Measurements from ENCODE around the gene SBF2. TPM values are rescaled to one million over a fixed set of nuclear protein-coding genes. Genes with fewer than 3 reads are reported as not detected.

The SBF2 gene
- polyA plus RNA-seq, 1 donor (not counting 4 experiments of a cell fraction or from before 2014, with no cell fraction given): 24.5 TPM

- H3K4me1 ChIP-seq (ENCODE audit: control insufficient read depth, extremely low read depth, insufficient read depth, low read length): no peaks in the 10 kb centered on the region
- no peaks in the 10 kb centered on the region for H3K79me2 ChIP-seq (ENCODE audit: control insufficient read depth, insufficient read depth, low read length)
- no peak overlapping the region for H3K9ac ChIP-seq (ENCODE audit: control insufficient read depth, extremely low read depth, insufficient read depth, low read length)
- FAIRE-seq: no peak
- no peak overlapping the region for H3K4me3 ChIP-seq (ENCODE audit: control insufficient read depth in 2 of 3, extremely low read depth in 1 of 3, insufficient read depth in 2 of 3, low read depth in 1 of 3, low read length in 3 of 3)
- no peaks in the 10 kb centered on the region for H3K36me3 ChIP-seq (ENCODE audit: control insufficient read depth in 2 of 2, extremely low read depth in 1 of 2, insufficient read depth in 2 of 2, low read length in 2 of 2)
- H4K20me1 ChIP-seq (ENCODE audit: control insufficient read depth, extremely low read depth, insufficient read depth, low read length): no peaks in the 10 kb centered on the region
- TF ChIP-seq CTCF (optimal IDR thresholded peaks at IDR 0.05 in 1 of 3, IDR thresholded peaks at IDR 0.05 in 1 of 3, conservative IDR thresholded peaks at IDR 0.05 in 1 of 3; ENCODE audit: extremely low read depth in 1 of 3, insufficient read depth in 2 of 3, low read length in 3 of 3) (no peak), EZH2 (IDR thresholded peaks at IDR 0.05; ENCODE audit: low read length) (no peak)
- H3K9me3 ChIP-seq (ENCODE audit: control insufficient read depth, low read depth, low read length): no peaks in the 10 kb centered on the region
- no peak overlapping the region for H3K27ac ChIP-seq (ENCODE audit: control insufficient read depth, insufficient read depth, low read length)
- H3K9me1 ChIP-seq (ENCODE audit: control insufficient read depth, extremely low read depth, insufficient read depth, low read length): no peaks in the 10 kb centered on the region
- dilution Hi-C loops (cut with MboI; ENCODE audit: extremely low pct_ligation_motif_present, low sequenced_read_pairs): no loop called here
- no peak overlapping the region for H2AFZ ChIP-seq (ENCODE audit: control insufficient read depth, low read length)
- H3K4me2 ChIP-seq (ENCODE audit: control insufficient read depth, extremely low read depth, insufficient read depth, low read depth, low read length): no peak overlapping the region
- H3K27me3 ChIP-seq (ENCODE audit: control insufficient read depth, extremely low read depth, insufficient read depth, low read length): no peaks in the 10 kb centered on the region
- DNase-seq (ENCODE audit: low read depth, low spot score): no peak
These were observed 179.2 kb downstream of the SBF2 start for GRCh38 chr11:10114593-10115404.

- Histone ChIP-seq H2AFZ (ENCODE audit: control insufficient read depth, low read length) (no peak overlapping the region), H3K4me1 (ENCODE audit: control insufficient read depth, extremely low read depth, insufficient read depth, low read length) (no peaks in the 10 kb centered on the region), H3K9me3 (ENCODE audit: control insufficient read depth, low read depth, low read length) (no peaks in the 10 kb centered on the region), H4K20me1 (ENCODE audit: control insufficient read depth, extremely low read depth, insufficient read depth, low read length) (no peaks in the 10 kb centered on the region), H3K9ac (ENCODE audit: control insufficient read depth, extremely low read depth, insufficient read depth, low read length) (no peak overlapping the region), H3K27ac (ENCODE audit: control insufficient read depth, insufficient read depth, low read length) (no peak overlapping the region), H3K36me3 (ENCODE audit: control insufficient read depth in 2 of 2, extremely low read depth in 1 of 2, insufficient read depth in 2 of 2, low read length in 2 of 2) (no peaks in the 10 kb centered on the region), H3K27me3 (ENCODE audit: control insufficient read depth, extremely low read depth, insufficient read depth, low read length) (no peaks in the 10 kb centered on the region), H3K4me3 (ENCODE audit: control insufficient read depth in 2 of 3, extremely low read depth in 1 of 3, insufficient read depth in 2 of 3, low read depth in 1 of 3, low read length in 3 of 3) (no peak overlapping the region), H3K9me1 (ENCODE audit: control insufficient read depth, extremely low read depth, insufficient read depth, low read length) (no peaks in the 10 kb centered on the region), H3K4me2 (ENCODE audit: control insufficient read depth, extremely low read depth, insufficient read depth, low read depth, low read length) (no peak overlapping the region), H3K79me2 (ENCODE audit: control insufficient read depth, insufficient read depth, low read length) (no peaks in the 10 kb centered on the region)
- dilution Hi-C loops (cut with MboI; ENCODE audit: extremely low pct_ligation_motif_present, low sequenced_read_pairs): no loop called here
- DNase-seq (ENCODE audit: low read depth, low spot score) (no peak), FAIRE-seq (no peak)
- TF ChIP-seq EZH2 (IDR thresholded peaks at IDR 0.05; ENCODE audit: low read length) (no peak), CTCF (optimal IDR thresholded peaks at IDR 0.05 in 1 of 3, IDR thresholded peaks at IDR 0.05 in 1 of 3, conservative IDR thresholded peaks at IDR 0.05 in 1 of 3; ENCODE audit: extremely low read depth in 1 of 3, insufficient read depth in 2 of 3, low read length in 3 of 3) (no peak)
These were observed 180.2 kb downstream of the SBF2 start for GRCh38 chr11:10113852-10114251.

All from keratinocyte (primary cell).